HepG2 (cell line): ENCODE data around the gene NME4. TPM values are rescaled to one million over a fixed set of nuclear protein-coding genes. Genes with fewer than 3 reads are reported as not detected.
A peak's percentile ranks its signal among the peaks of the same experiment; 100 is the strongest.

Source experiments
- AGO2 ChIP-seq: fragments of 200-400 bp; formaldehyde crosslinking; optimal IDR thresholded peaks from 2 replicates; pipeline ENCODE3; 2017; ENCODE audit warnings: mild to moderate bottlenecking, low read depth, low read length, moderate library complexity
- AKNA ChIP-seq: sonication (generic); formaldehyde crosslinking; IDR thresholded peaks from 2 replicates; pipeline ENCODE4 v1.4.0; 2020; ENCODE audit warnings: missing genetic modification reagents, borderline replicate concordance
- KAT8 ChIP-seq: IDR thresholded peaks from 2 replicates; pipeline ENCODE4 v1.6.1; 2016; ENCODE audit warnings: missing genetic modification reagents, missing compliant biosample characterization
- KDM1A ChIP-seq: IDR thresholded peaks from 2 replicates; pipeline ENCODE4 v1.6.1; 2016; ENCODE audit warnings: missing compliant biosample characterization
- NFE2 ChIP-seq: sonication (generic); formaldehyde crosslinking; IDR thresholded peaks from 2 replicates; pipeline ENCODE4 v1.4.0; 2020; ENCODE audit warnings: missing genetic modification reagents
- NFE2L2 ChIP-seq: fragments of 150-350 bp; IDR thresholded peaks from 2 replicates; pipeline ENCODE4 v1.6.1; 2014; ENCODE audit warnings: low read length
- PCBP1 ChIP-seq: fragments of 200-400 bp; formaldehyde crosslinking; IDR thresholded peaks from 2 replicates; pipeline ENCODE4 v1.6.1; 2017; ENCODE audit warnings: mild to moderate bottlenecking, low read depth, low read length, borderline replicate concordance
- SKI ChIP-seq: fragments of 450-650 bp; IDR thresholded peaks from one replicate; pipeline ENCODE4 v1.6.1; 2018; ENCODE audit warnings: mild to moderate bottlenecking; ENCODE audit not compliant: partially characterized antibody
- ZNF570 ChIP-seq: sonication (generic); formaldehyde crosslinking; IDR thresholded peaks from 2 replicates; pipeline ENCODE4 v1.4.0; 2020; ENCODE audit warnings: mild to moderate bottlenecking, missing genetic modification reagents, borderline replicate concordance
- ZNF652 ChIP-seq: IDR thresholded peaks from 2 replicates; pipeline ENCODE4 v1.6.1; 2016; ENCODE audit warnings: low read depth, borderline replicate concordance
- ZNF670 ChIP-seq: sonication (generic); formaldehyde crosslinking; IDR thresholded peaks from 2 replicates; pipeline ENCODE4 v1.8.0; 2022; ENCODE audit warnings: mild to moderate bottlenecking, missing genetic modification reagents, borderline replicate concordance
- ZNF777 ChIP-seq: sonication (generic); formaldehyde crosslinking; IDR thresholded peaks from 2 replicates; pipeline ENCODE4 v1.4.0; 2020; ENCODE audit warnings: missing genetic modification reagents
- polyA plus RNA-seq, 8 experiments: library from polyadenylated mRNA; depleted of rRNA in 3 of 8; stranded (reverse) in 7 of 8; unstranded in 1 of 8; fragments of >200 nt; fragmentation: Illumina TruSeq in 4 of 8; extraction: Trizol in 4 of 8; gene quantifications; 2 replicates each; pipeline versions ENCODE4 v1.2.1 to v1.2.3, GENCODE V29; 2011 to 2016; ENCODE audit warnings: low read depth in 4 of 8, missing spikeins in 1 of 8, mixed read lengths in 1 of 8; ENCODE audit not compliant: insufficient read depth in 1 of 8
- total RNA-seq, 5 experiments: library from RNA; depleted of rRNA; stranded (reverse); fragments of >200 nt; fragmentation: Illumina TruSeq; extraction: Trizol; gene quantifications; 2 replicates each; pipeline ENCODE4 v1.2.3, GENCODE V29; 2016; ENCODE audit warnings: low read depth in 1 of 5
- TF ChIP-seq, protein P1 (sequence below): sonication (generic); formaldehyde crosslinking; IDR thresholded peaks from 2 replicates; pipeline ENCODE4 v1.4.0; 2020; ENCODE audit warnings: missing genetic modification reagents
- TF ChIP-seq, protein P2 (sequence below): IDR thresholded peaks from 2 replicates; pipeline ENCODE4 v1.4.0; 2020; ENCODE audit warnings: mild to moderate bottlenecking, missing genetic modification reagents

Gene NME4
- total and polyA plus RNA-seq, 2 of the 13 experiments (the other 11 are each of a cell fraction or from before 2014, with no cell fraction given), result 121 to 263 TPM

DNA sequence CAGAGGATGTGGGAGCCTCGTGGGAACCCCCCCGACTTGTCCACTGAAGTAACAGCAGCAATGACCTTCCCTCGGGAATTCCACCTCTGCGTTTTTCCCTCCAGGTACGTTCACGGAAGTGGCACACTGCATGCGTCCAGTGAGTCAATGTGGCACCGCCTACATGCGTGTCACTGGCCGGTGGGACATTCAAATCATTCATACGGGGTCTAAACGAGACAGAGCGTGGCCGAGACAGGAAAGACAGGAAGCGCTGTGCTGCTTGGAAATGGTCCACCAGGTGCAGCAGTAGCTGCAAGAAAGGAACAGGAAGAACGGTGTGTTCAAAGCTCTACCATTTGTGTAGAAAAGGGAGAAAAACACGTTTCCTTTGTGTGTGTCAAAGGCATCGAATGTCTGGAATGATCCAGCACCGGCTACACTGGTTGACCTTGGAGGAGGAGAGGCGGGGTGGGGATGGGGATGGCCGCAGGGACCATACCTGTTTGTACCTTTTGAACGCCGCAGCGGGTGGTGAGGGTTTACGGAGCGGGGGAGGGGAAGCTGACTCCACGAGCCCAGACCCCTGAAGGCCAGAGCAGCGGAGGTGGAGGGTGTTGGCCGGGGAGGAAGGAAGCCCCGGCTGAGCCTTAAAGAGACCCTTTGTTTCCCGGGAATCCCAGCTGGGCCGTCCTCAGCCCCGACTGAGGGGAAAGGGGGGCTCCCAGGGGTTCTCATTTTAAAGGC lies 13.5 kb upstream of the NME4 start (continued):
- TF ChIP-seq AKNA (CRISPR knock-in tag) (no peak), ZNF670 (no peak), NFE2L2 (no peak), KDM1A (CRISPR knock-in tag) (no peak), NFE2 (CRISPR knock-in tag) (no peak), SKI (peak; percentile 47), ZNF777 (CRISPR knock-in tag) (no peak), ZNF652 (CRISPR knock-in tag) (no peak), ZNF570 (CRISPR knock-in tag) (no peak), KAT8 (CRISPR knock-in tag) (no peak), PCBP1 (0 out of 2 replicates have a peak, but pooled peaks have one; percentile 29), AGO2 (peak; percentile 18)
- TF ChIP-seq, protein P1, sequence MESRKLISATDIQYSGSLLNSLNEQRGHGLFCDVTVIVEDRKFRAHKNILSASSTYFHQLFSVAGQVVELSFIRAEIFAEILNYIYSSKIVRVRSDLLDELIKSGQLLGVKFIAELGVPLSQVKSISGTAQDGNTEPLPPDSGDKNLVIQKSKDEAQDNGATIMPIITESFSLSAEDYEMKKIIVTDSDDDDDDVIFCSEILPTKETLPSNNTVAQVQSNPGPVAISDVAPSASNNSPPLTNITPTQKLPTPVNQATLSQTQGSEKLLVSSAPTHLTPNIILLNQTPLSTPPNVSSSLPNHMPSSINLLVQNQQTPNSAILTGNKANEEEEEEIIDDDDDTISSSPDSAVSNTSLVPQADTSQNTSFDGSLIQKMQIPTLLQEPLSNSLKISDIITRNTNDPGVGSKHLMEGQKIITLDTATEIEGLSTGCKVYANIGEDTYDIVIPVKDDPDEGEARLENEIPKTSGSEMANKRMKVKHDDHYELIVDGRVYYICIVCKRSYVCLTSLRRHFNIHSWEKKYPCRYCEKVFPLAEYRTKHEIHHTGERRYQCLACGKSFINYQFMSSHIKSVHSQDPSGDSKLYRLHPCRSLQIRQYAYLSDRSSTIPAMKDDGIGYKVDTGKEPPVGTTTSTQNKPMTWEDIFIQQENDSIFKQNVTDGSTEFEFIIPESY, result peak; percentile 92
- TF ChIP-seq, protein P2, sequence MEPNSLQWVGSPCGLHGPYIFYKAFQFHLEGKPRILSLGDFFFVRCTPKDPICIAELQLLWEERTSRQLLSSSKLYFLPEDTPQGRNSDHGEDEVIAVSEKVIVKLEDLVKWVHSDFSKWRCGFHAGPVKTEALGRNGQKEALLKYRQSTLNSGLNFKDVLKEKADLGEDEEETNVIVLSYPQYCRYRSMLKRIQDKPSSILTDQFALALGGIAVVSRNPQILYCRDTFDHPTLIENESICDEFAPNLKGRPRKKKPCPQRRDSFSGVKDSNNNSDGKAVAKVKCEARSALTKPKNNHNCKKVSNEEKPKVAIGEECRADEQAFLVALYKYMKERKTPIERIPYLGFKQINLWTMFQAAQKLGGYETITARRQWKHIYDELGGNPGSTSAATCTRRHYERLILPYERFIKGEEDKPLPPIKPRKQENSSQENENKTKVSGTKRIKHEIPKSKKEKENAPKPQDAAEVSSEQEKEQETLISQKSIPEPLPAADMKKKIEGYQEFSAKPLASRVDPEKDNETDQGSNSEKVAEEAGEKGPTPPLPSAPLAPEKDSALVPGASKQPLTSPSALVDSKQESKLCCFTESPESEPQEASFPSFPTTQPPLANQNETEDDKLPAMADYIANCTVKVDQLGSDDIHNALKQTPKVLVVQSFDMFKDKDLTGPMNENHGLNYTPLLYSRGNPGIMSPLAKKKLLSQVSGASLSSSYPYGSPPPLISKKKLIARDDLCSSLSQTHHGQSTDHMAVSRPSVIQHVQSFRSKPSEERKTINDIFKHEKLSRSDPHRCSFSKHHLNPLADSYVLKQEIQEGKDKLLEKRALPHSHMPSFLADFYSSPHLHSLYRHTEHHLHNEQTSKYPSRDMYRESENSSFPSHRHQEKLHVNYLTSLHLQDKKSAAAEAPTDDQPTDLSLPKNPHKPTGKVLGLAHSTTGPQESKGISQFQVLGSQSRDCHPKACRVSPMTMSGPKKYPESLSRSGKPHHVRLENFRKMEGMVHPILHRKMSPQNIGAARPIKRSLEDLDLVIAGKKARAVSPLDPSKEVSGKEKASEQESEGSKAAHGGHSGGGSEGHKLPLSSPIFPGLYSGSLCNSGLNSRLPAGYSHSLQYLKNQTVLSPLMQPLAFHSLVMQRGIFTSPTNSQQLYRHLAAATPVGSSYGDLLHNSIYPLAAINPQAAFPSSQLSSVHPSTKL (CRISPR knock-in tag), result 0 out of 2 replicates have a peak, but pooled peaks have one; percentile 24
